ENCODE measurements around the gene CAMTA1.

CAMTA1 gene

GRCh38 chr1:7777591-7777990 is 992.3 kb downstream of the CAMTA1 start:
- peaks cover 2% of the 10 kb centered on the region; the same call in 1 of the 2 replicates for H3F3A ChIP-seq (ENCODE audit: insufficient read depth)

GRCh38 chr1:7778133-7778628 is 992.9 kb downstream of the CAMTA1 start:
- Histone ChIP-seq H3K27ac (ENCODE audit: low read depth, low read length) (no peak overlapping the region), H3K27me3 (ENCODE audit: low read length) (no peaks in the 10 kb centered on the region), H2AFZ (ENCODE audit: low read depth, low read length, severe bottlenecking) (no peak overlapping the region), H3K9me3 (ENCODE audit: insufficient read depth, low read length) (no peaks in the 10 kb centered on the region), H4K20me1 (ENCODE audit: low read depth, low read length) (no peaks in the 10 kb centered on the region), H3K9me2 (replicated peaks; ENCODE audit: insufficient read depth, low read length) (no peaks in the 10 kb centered on the region), H3K4me2 (ENCODE audit: low read depth, low read length, poor library complexity, severe bottlenecking) (no peak overlapping the region), H3K79me2 (ENCODE audit: insufficient read depth, low read length) (no peaks in the 10 kb centered on the region), H3K9ac (ENCODE audit: low read length) (no peak overlapping the region), H3F3A (ENCODE audit: insufficient read depth) (peaks cover 7% of the 10 kb centered on the region; the same call in 1 of the 2 replicates), H3K36me3 (ENCODE audit: low read length) (peaks cover 9% of the 10 kb centered on the region; the same call in 1 of the 2 replicates), H3K4me3 (ENCODE audit: insufficient read depth, low read length, poor library complexity, severe bottlenecking) (no peak overlapping the region)
- TF ChIP-seq EZH2phosphoT487 (conservative IDR thresholded peaks at IDR 0.05; ENCODE audit: low read length), result no peak
- no peak for TF ChIP-seq CTCF (IDR thresholded peaks at IDR 0.05; ENCODE audit: insufficient read depth, low read length, poor library complexity, severe bottlenecking)

More at GRCh38 chr1:7777591-7777990, 992.3 kb downstream of the CAMTA1 start:
- Histone ChIP-seq H3K79me2 (ENCODE audit: insufficient read depth, low read length) (no peaks in the 10 kb centered on the region), H3K36me3 (ENCODE audit: low read length) (peaks cover 9% of the 10 kb centered on the region; the same call in 1 of the 2 replicates), H3K9ac (ENCODE audit: low read length) (no peak overlapping the region), H3K4me3 (ENCODE audit: insufficient read depth, low read length, poor library complexity, severe bottlenecking) (no peak overlapping the region), H3K27ac (ENCODE audit: low read depth, low read length) (no peak overlapping the region), H4K20me1 (ENCODE audit: low read depth, low read length) (no peaks in the 10 kb centered on the region), H3K4me2 (ENCODE audit: low read depth, low read length, poor library complexity, severe bottlenecking) (no peak overlapping the region), H2AFZ (ENCODE audit: low read depth, low read length, severe bottlenecking) (no peak overlapping the region), H3K27me3 (ENCODE audit: low read length) (no peaks in the 10 kb centered on the region), H3K9me3 (ENCODE audit: insufficient read depth, low read length) (no peaks in the 10 kb centered on the region), H3K9me2 (replicated peaks; ENCODE audit: insufficient read depth, low read length) (no peaks in the 10 kb centered on the region)
- TF ChIP-seq CTCF (IDR thresholded peaks at IDR 0.05; ENCODE audit: insufficient read depth, low read length, poor library complexity, severe bottlenecking) (no peak), EZH2phosphoT487 (conservative IDR thresholded peaks at IDR 0.05; ENCODE audit: low read length) (no peak)

GRCh38 chr1:7780976-7781375 is 995.7 kb downstream of the CAMTA1 start:
- Histone ChIP-seq H3K27me3 (ENCODE audit: low read length) (no peaks in the 10 kb centered on the region), H3K27ac (ENCODE audit: low read depth, low read length) (no peak overlapping the region), H3K36me3 (ENCODE audit: low read length) (peaks cover 6% of the 10 kb centered on the region; the same call in 1 of the 2 replicates), H3K9me3 (ENCODE audit: insufficient read depth, low read length) (no peaks in the 10 kb centered on the region), H2AFZ (ENCODE audit: low read depth, low read length, severe bottlenecking) (no peak overlapping the region), H3K9ac (ENCODE audit: low read length) (no peak overlapping the region), H3K9me2 (replicated peaks; ENCODE audit: insufficient read depth, low read length) (no peaks in the 10 kb centered on the region), H4K20me1 (ENCODE audit: low read depth, low read length) (no peaks in the 10 kb centered on the region), H3K79me2 (ENCODE audit: insufficient read depth, low read length) (no peaks in the 10 kb centered on the region), H3F3A (ENCODE audit: insufficient read depth) (peaks cover 7% of the 10 kb centered on the region; the same call in 1 of the 2 replicates), H3K4me3 (ENCODE audit: insufficient read depth, low read length, poor library complexity, severe bottlenecking) (no peak overlapping the region), H3K4me2 (ENCODE audit: low read depth, low read length, poor library complexity, severe bottlenecking) (no peak overlapping the region)
- TF ChIP-seq EZH2phosphoT487 (conservative IDR thresholded peaks at IDR 0.05; ENCODE audit: low read length) (no peak), CTCF (IDR thresholded peaks at IDR 0.05; ENCODE audit: insufficient read depth, low read length, poor library complexity, severe bottlenecking) (no peak)

Data from SU-DHL-6 (cell line).